ENCODE data around the gene CAPRIN1. TPM values are rescaled to one million over a fixed set of nuclear protein-coding genes. Genes with fewer than 3 reads are reported as not detected.

Gene CAPRIN1
- polyA plus RNA-seq, 3 donors: 50.4 to 81.5 (median 59.2) TPM

- H3K27me3 Mint-ChIP-seq (ENCODE audit: low read depth in 3 of 3): peaks cover 0 to 1% (median 0%) of the 10 kb centered on the region in 3 donors
- Histone ChIP-seq H4K20me1 (ENCODE audit: insufficient read depth, low read length) (peaks cover 38% of the 10 kb centered on the region), H3K4me3 (replicated peaks in 1 of 3; ENCODE audit: low read depth in 2 of 3, low read length in 3 of 3) (peak overlapping the region; percentile 71 to 100 (median 79)), H2AFZ (ENCODE audit: insufficient read depth, low read depth, low read length, poor library complexity, severe bottlenecking) (peak overlapping the region; percentile 88), H3K27ac (ENCODE audit: low read depth in 1 of 2, low read length in 2 of 2) (peak overlapping the region; percentile 91 to 99), H3K4me2 (replicated peaks; ENCODE audit: extremely low read depth, low read length, poor library complexity, severe bottlenecking) (peak overlapping the region; percentile 85), H3K36me3 (replicated peaks in 1 of 2; ENCODE audit: control insufficient read depth in 1 of 2, insufficient read depth in 2 of 2, low read length in 2 of 2) (peaks cover 5 to 19% of the 10 kb centered on the region in 2 donors), H3K27me3 (ENCODE audit: control insufficient read depth in 2 of 2, insufficient read depth in 2 of 2, low read length in 2 of 2) (no peaks in the 10 kb centered on the region), H3K9me3 (replicated peaks in 1 of 2; ENCODE audit: control insufficient read depth in 1 of 2, insufficient read depth in 1 of 2, low read length in 2 of 2) (no peaks in the 10 kb centered on the region), H3K79me2 (ENCODE audit: insufficient read depth, low read length) (peaks cover 56% of the 10 kb centered on the region), H3K4me1 (ENCODE audit: control insufficient read depth in 1 of 2, insufficient read depth in 2 of 2, low read length in 2 of 2) (peaks cover 16 to 39% of the 10 kb centered on the region in 2 donors), H3K9ac (ENCODE audit: insufficient read depth, low read length, poor library complexity, severe bottlenecking) (peak overlapping the region; percentile 99)
- no peaks in the 10 kb centered on the region for H3K9me3 Mint-ChIP-seq
- TF ChIP-seq CTCF (IDR thresholded peaks at IDR 0.05): no peak
- H3K27ac Mint-ChIP-seq: peak overlapping the region; percentile 90 to 97 (median 95)
- H3K36me3 Mint-ChIP-seq: peaks cover 3 to 9% of the 10 kb centered on the region in 2 donors
- peaks cover 40% of the 10 kb centered on the region for H3K4me1 Mint-ChIP-seq
- DNase-seq: peak; percentile 78 to 83 (median 82)
- WGBS (ENCODE audit: insufficient coverage): under 1% methylated on average over 81 of the region's 82 CpGs
- intact Hi-C loops (cut with micrococcal nuclease): loop anchor here in 1 of 2 donors (5.0 to 10.0 kb wide), 3 partner anchors 55 to 797 kb away; partner anchors contain the start of gene HIPK3
- peak overlapping the region; percentile 98 to 99 for H3K4me3 Mint-ChIP-seq
Measured at GRCh38 chr11:34052036-34052607, 591 bp downstream of the CAPRIN1 start.

GRCh38 chr11:34052608-34053160, 1.2 kb downstream of the CAPRIN1 start:
- peak overlapping the region; percentile 91 to 99 for H3K27ac ChIP-seq (ENCODE audit: low read depth in 1 of 2, low read length in 2 of 2)
- Mint-ChIP-seq H3K4me1 (peaks cover 42% of the 10 kb centered on the region), H3K36me3 (peaks cover 3 to 9% of the 10 kb centered on the region in 2 donors), H3K9me3 (no peaks in the 10 kb centered on the region), H3K4me3 (peak overlapping the region; percentile 98 to 99), H3K27me3 (ENCODE audit: low read depth in 3 of 3) (peaks cover 0 to 1% (median 0%) of the 10 kb centered on the region in 3 donors), H3K27ac (peak overlapping the region; percentile 90 to 96 (median 93))
- peaks cover 61% of the 10 kb centered on the region for H3K79me2 ChIP-seq (ENCODE audit: insufficient read depth, low read length)
- no peaks in the 10 kb centered on the region for H3K9me3 ChIP-seq (replicated peaks in 1 of 2; ENCODE audit: control insufficient read depth in 1 of 2, insufficient read depth in 1 of 2, low read length in 2 of 2)
- peak overlapping the region; percentile 86 for H2AFZ ChIP-seq (ENCODE audit: insufficient read depth, low read depth, low read length, poor library complexity, severe bottlenecking)
- peaks cover 16 to 39% of the 10 kb centered on the region in 2 donors for H3K4me1 ChIP-seq (ENCODE audit: control insufficient read depth in 1 of 2, insufficient read depth in 2 of 2, low read length in 2 of 2)
- TF ChIP-seq CTCF (IDR thresholded peaks at IDR 0.05): no peak
- intact Hi-C loops (cut with micrococcal nuclease): loop anchor here in 1 of 2 donors (5.0 to 10.0 kb wide), 3 partner anchors 55 to 798 kb away; partner anchors contain the start of gene HIPK3
- under 1% methylated on average over 33 of the region's 40 CpGs for WGBS (ENCODE audit: insufficient coverage)
- peaks cover 44% of the 10 kb centered on the region for H4K20me1 ChIP-seq (ENCODE audit: insufficient read depth, low read length)
- peak overlapping the region; percentile 85 for H3K4me2 ChIP-seq (replicated peaks; ENCODE audit: extremely low read depth, low read length, poor library complexity, severe bottlenecking)
- H3K27me3 ChIP-seq (ENCODE audit: control insufficient read depth in 2 of 2, insufficient read depth in 2 of 2, low read length in 2 of 2): no peaks in the 10 kb centered on the region
- peak overlapping the region; percentile 71 to 100 (median 79) for H3K4me3 ChIP-seq (replicated peaks in 1 of 3; ENCODE audit: low read depth in 2 of 3, low read length in 3 of 3)
- H3K36me3 ChIP-seq (replicated peaks in 1 of 2; ENCODE audit: control insufficient read depth in 1 of 2, insufficient read depth in 2 of 2, low read length in 2 of 2): peaks cover 8 to 19% of the 10 kb centered on the region in 2 donors
- peak in 2 of 3 donors; percentile 14 to 30 for DNase-seq
- peak overlapping the region; percentile 99 for H3K9ac ChIP-seq (ENCODE audit: insufficient read depth, low read length, poor library complexity, severe bottlenecking)
